Bone marrow (tissue), 2 donors: Measurements from ENCODE around the gene RPIA.

Experiments used
- DNase-seq, 2 donors: peaks; one replicate each; lab custom pipeline; 2025; lab: John Stamatoyannopoulos, UW

The RPIA gene

DNA sequence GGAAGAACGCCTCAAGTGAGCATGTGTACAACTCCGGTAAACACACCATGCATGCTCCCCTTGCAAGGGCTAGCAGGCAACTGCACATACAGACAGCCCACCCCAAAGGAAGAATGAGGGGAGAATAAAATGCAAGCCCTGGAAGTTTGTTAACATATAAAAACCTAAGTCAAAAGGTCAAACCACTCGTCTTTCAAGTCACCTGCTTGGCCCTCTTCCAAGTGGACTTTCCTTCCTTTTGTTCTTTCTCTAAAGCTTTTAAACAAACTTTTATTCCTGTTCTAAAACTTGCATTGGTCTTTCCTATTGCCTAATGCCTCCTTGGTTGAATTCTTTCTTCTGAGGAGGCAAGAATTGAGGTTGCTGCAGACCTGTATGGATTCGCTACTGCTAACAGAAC is 5.2 kb upstream of the RPIA start:
- DNase-seq, result no peak

DNA sequence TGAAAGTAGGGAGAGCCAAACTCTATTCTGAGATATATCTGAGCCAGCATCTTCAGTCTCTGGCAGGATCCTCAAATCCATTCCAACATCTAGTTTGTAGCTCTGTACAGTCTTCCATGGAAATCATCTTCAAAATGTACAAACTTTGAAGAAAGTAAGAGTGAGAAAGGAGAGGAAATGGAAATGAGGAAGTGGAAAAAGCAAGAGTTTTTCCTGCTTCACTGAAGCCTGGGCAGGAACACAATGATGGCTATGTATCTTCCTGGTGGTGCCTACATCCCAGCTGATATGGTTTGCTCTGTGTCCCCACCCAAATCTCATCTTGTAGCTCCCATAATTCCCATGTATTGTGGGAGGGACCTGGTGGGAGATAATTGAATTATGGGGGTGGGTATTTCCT is 4.1 kb upstream of the RPIA start:
- DNase-seq, result no peak

DNA sequence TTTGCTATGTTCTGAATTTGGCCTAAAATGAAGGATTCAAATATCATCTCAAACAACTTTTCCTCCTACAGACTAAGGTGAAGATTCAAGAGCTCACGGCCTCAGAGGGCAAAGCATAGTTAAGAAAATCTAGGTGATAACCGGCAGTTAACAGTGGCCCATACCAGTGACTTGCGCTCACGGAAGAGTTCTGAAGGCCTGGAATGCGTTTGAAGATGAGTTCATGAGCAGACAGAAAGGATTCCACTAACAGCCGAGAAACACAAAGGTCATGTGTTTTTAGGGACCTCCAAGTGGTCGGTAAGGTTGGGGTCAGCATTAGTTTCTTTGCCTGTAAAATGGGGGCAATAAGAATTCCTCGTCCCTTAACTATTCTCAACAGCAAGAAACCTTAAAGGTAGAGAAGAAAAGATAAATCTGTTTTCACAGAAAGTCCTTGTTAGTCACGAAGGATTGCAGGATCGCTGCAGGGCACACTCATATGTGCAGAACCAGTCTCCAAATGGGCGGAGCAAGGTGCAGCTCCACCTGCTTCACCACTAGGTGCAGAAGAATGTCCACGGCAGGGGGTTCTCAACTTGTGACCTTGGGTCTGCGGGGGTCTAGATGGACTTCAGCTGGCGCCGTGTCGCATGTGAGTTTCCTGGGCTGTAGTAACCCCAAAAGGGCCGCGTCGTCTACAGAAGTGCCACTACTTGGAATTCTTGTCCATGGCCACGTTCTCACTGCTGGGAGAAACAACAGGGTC is 708 bp upstream of the RPIA start:
- DNase-seq, result no peak

DNA sequence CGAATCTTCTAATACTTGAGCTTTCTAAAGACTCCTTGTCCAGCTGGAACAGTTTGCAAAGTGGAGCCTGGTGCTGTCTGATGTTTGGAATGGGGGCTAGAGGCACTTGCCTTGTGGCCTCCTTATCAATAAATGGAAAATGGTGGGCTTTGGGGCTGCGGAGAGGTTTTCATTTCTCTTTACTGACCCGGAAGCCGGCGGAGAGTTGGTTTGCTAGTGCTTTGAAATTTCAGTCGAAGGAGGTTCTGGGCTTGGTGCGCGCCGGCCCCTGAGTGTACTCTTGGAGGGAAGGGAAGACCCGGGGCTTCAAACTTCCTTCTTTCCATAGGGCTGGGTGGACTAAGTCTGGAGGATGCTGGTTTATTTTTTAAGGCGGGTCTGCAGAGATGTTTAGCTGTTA is 714 bp downstream of the RPIA start:
- DNase-seq, result no peak

DNA sequence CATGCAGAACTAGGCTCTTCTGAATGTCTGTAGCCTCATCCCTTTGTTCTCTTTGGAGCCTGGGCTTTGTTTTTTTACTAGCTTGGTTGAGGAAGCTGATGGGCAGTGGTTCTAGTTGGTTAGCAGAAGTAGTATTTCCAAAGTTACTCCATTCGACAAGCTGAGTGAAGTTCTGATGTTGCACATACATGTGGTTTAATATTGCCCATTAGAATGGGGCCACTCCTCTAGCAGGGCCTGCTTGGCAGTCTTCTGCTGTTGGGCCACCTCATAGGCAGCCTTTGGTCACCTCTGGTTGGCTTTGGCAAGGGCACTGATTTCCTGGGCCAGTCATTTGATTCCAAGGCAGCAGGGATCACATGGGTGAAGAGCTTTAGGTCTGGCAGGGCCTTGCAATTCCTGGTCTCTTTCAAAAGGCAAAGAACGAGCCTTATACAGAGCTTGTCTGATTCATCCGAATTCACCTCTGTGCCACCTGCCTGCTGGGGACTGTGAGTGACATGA is 2.5 kb downstream of the RPIA start:
- DNase-seq, result no peak

DNA sequence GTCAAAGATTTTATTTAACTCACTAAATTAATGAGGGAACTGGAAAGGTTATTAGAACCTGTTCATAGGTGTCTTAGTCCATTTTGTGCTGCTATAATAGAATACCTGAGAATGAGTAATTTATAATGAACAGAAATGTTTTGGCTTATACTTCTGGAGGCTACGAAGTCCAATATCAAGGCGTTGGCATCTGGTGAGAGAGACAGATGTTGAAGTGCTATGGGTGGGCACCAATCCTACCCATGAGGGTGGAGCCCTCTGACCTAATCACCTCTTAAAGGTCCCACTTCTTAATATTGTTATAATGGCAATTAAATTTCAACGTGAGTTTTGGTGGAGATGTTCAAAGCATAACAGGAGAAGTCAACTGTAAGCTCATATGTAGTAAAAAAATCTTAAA is 5.1 kb downstream of the RPIA start:
- DNase-seq, result no peak

DNA sequence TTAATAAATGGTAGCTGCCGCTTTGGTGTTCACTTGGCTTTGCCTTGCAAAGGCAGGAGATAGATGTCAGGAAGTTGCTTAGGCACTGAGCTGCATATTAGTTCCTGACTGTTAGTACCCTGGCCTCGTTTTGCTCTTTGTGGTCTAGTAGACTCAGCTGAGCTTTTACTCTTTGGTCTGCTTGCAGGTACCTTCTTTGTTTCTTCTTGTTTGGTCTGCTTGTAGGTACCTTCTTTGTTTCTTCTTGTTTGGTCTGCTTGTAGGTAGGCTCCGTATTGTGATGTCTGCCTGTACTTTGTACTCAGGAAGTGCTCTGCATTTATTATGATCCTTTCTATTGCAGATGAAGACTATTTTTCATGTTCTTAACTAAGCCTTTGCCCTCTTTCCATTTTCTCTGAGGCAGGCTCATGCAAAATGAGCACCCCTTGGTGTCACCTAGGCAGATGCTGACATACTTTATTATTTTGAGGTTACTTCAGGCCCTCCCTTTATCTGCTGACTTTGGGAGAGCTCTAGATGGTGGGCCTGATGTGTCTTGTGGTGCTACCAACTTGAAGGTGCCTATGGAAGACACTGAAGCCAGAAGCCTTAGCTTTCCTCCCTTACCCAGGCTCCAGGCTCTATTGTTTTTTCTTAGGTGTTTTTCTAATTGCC is 6.0 kb downstream of the RPIA start:
- DNase-seq, result no peak

DNA sequence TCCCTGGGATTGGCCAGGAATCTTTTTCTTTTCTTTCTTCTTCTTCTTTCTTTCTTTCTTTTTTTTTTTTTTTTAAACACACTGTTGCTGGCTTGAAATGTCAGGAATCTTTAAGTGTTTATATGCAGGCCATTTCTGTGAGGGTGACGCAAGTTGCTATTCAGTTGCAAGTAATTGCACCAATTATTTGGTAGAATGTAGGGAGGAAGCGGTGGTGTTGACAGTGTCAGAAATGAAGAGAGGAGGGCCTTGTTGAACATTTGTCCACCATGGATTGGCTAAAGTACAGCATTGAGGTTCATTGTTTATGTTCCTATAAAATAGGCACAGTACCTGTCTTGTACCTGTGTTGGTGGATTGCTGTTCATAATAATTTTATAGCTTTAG is 6.5 kb downstream of the RPIA start:
- DNase-seq, result no peak

DNA sequence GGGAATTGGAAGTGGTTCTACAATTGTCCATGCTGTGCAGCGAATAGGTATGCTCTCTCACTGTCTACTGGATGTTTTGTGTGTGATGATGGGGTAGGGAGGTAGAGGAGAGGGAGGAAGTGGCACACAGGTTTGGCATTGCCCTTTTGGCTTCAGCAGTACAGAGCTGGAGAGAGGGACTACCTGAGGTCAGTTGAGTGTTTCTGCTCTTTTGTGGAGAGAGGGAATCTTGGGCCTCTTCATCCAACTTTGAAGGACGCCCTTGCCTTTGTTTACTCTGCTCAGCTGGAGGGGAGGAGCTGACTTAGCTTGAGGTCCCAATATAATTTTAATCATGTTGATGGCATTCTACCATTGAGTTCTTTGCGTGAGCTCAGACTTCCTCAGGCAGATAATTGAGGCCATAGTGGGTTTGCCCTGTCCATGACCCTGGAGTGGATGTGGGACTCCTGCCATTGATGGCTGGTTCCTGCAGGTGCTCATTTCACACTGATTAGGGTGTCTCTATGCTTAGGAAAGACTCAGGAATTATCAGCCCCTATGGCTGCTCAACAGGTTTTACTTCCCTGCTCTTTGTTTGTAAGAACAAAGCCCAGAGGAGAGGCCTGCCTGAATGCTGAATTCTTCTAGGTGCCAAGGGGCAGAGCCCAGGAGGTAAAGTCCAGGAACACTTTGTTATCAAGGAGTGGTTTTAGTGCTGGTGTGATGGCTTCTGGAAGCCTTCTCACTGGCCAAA is 7.2 kb downstream of the RPIA start:
- DNase-seq, result no peak

DNA sequence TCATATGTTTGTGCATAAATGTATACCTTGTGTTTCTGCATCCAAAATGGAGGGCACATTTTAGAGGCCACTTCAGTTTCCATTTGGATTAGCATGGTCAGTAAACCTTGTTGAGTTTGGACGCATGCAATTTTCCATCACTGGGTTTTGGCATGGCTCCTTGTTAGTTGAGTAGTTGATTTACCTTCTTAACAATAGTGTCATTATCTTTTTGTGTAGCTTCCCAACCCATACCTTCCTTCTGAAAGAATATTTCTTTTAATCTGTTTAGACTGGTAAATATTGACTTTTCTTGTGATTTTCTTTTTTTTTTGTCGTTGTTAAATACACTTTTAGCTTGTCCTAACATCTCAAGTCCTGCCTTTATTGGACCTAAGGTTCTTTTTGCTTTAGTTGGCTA is 15.5 kb downstream of the RPIA start:
- no peak for DNase-seq

DNA sequence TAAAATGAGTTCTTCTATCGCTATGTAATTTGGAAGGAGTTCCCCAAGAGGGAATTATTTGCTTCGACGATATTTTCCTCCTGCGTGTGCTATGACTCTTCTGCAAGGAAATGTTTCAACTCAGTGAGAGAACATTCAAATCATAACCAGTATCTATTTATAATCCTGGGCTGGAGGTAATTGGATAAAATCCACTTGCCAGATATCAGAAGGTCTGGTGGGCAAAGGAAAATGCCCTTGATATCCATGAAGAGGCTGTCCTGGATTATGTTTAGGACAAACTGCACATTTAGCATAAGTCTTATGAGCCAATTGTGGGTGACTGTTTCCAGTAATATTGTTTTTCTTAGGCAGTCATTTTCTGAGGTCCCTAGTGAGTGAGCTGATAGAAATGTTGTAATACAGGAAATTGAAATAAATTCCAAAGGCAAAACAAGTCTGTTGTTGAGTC is 17.7 kb downstream of the RPIA start:
- no peak for DNase-seq

DNA sequence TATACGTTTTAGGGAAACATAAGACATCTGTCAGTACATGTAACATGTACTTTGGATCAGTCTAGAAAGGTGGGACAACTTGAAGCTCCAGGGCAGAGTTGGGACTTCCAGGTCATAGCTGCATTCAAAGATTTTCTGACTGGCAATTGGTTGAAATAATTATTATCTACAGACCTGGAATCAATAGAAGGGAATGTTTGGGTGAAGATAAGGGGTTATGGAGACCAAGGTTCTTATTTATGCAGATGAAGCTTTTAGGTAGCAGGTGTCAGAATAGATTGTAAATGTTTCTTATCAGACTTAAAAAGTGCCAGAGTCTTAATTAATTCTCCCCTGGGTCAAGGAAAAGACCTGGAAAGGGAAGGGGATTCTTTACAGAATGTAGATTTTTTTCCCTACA is 19.8 kb downstream of the RPIA start:
- no peak for DNase-seq

DNA sequence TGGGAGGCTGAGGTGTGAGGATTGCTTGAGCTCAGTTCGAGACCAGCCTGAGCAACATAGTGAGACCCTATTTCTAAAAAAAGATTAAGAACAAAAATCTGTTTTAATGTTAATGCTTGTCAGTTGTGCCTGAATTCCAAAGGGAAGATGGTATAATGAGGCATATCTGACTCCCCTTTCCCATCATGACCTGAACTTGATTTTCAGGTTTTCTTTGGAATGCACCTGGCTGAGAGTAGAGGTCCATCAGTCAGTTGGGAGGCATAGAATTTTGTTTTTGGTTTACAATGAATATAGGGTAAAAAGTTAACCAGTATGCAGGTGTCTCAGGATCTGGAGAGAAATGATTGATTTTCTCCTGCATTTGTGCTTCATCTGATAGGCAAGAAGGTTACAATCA is 20.4 kb downstream of the RPIA start:
- no peak for DNase-seq

DNA sequence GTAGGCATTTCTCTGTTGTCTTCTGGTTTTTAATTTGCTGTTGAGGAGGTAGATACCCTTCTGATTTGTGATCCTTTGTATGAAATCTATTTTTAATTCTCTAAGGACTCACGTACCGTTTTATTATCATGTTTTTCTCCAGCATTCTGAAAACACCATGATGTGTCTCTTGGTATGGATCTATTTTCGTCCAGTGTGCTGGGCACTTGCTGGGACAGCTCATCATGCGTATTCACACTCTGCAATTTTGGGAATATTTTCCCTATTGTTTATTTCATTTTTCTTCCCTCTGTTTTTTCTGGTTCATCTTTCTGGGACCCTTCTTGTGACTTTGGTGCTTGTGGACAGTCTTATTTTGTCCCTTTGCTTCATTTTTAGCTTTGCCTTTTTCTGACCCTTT is 21.9 kb downstream of the RPIA start:
- DNase-seq, result no peak

DNA sequence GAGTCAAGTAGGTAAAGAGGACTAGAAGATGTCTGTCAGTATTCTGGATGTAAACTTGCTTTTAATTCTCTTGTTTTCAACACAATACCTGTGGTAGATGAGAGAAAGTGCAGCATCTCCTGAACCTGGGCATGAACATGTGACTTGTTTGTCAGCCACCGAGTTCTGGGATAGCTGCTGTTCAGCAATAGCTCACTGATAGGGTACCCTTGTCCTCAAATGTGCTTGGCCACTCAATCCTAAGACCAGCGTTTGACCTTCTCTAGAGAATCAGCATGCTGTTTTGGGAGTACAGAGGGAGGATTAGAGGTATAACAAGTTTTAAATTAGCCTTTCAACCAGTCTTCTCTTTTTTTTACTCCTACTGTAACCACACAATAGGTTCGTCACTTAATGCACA is 23.2 kb downstream of the RPIA start:
- no peak for DNase-seq

DNA sequence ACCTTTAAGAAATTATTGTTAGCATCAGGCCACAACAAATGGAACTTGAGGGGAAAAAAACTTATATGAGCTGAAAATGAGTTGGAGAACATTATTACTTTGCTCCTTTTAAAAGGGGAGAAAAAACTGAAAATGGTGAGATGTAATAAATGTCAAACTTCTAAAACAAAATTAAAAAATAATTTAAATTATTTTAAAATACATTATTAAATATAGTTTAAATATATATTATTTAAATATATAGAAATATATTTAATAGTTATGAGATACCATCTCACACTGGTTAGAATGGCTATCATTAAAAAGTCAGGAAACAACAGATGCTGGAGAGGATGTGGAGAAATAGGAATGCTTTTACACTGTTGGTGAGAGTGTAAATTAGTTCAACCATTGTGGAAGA is 28.9 kb downstream of the RPIA start:
- DNase-seq, result no peak

DNA sequence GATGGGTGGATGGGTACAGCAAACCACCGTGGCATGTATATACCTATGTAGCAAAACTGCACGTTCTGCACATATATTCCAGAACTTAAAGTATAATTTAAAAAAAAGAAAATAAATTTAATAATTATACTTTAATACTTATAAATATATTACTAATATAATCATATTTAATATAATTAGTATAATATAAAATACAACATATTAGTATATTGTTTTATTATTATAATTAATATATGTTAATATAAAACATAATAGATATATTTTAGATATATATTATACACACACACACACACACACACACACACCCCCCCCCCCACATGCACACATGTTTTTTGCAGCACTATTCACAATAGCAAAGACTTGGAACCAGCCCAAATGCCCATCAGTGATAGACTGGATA is 29.8 kb downstream of the RPIA start:
- DNase-seq, result no peak

DNA sequence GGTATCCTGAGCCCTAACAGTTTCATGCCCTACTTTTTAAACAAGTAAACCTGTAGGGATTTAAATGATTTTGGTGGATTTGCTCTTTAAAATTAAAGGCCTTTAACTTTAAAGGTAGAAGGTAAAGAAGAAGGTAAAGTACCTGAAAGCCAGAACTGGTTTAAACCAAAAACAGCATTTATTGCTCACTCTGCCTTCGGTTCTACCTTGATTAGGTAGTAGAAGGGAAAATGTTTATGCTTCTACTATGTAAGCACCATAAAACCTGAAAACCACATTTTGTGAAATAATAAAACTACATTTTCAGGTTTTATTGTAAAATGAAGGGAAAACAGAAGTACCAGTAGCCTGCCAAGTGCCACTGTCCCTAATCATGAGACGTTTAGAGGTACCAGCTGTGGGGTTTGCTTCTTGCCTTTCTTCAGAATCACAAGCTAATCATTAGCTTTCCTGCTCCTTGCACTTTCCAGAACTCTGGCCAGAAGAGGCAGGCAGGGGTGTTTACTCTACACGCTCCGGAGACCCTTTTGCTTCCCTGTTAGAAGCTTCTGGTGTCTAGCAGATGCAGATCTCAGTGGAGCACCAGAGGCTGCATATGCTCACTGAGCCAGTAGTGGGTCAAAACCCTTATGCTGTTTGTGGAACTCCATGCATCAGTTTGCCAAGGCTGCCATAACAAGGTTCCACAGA is 33.3 kb downstream of the RPIA start:
- DNase-seq, result no peak

DNA sequence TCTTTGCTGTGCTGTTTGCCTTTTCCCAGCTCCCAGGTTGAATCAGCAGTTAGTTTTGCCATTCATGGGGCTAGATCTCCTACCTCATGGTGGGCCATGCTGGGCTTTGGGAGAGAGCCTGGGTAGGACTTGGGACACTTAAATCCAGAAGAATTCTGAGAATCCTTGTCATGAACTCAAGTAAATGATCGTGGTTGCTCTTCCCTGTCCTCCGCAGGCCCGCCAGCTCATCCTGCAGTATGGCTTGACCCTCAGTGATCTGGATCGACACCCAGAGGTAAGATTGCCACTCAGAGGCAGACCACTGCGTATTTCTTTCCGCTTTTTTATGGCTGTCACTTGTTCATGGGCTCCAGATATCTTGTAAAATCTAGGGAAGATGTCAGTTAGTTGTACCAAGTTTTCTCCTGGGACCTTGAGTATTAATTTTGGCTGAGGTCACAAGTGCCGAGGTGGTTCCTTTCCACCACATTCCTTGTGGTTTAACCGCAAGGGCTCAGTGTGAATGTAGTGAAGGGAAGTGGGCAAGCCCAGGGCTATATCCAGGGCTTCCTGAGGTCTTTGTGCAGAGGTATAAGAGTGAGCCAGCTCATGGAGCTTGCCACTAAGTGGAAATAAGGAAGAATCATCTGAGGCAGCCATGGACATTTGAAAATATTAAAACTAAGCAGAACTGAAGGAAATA is 37.7 kb downstream of the RPIA start:
- no peak for DNase-seq

DNA sequence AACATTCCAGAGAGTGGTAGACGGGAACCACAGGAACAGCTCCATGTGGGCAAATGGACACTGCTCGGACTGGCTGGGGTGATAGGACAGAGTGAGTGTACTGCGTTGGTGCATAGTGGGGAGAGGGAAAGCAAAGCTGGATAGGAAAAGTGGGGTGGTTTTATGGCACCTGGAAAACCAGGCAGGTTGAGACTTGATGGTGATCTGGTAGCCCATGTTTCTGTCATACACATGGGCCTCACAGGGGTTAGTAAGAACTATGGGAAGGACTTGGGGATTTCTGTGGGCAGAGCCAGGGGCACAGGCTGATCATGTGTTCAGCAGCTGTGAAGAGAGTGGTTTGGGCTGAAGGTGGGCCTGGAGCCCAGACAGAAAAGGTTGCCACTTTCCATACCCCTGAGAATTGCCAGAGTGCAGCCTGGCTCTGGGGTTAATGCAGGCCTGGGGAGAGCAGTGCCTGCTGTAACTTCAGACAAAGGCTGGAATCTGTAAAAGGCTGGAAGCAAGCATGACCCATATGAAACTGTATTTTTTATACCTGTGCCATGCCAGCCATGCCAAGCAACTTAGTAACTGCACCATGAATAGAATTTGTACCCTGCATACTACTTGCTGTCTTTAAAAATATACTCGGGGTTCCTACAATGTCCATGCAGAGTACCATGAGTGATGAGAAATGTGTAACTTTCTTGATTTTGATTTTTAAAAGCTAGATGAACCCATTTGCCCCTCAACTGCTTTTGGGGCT is 41.9 kb downstream of the RPIA start:
- no peak for DNase-seq

DNA sequence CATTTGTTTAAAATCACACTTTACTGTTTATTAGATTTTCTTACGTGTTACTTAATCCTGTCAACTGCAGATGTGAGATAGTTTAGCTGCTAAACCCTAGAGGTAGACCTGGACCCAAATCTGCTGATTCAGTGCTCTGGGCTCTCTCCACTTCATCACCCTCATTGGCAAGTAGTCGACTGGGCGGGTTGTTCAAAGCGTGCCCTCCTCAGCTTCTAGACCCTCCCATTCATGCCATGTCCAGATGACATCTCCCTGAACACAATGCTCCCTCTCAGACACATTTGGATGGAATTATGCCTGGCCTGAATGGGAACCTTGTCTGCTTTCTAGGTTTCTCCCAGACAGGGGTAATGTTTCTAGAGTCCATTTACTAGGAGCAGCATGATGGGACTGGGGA is 43.7 kb downstream of the RPIA start:
- DNase-seq, result no peak
